Measurements from ENCODE around the gene PGP.
"Not testable (repeated sequence)": the region's sequence is repeated elsewhere in the genome, so short reads cannot be mapped to it uniquely, and the experiment has no call there.

- not testable (repeated sequence) for TF ChIP-seq POLR2A, CTCF (IDR thresholded peaks at IDR 0.05)
These were observed 48.4 kb upstream of the PGP start for GRCh38 chr16:2263026-2263425.

Data from Peyer's patch (tissue), 4 donors.